ENCODE results near the gene SUGCT. TPM values are rescaled to one million over a fixed set of nuclear protein-coding genes. Genes with fewer than 3 reads are reported as not detected.

Gene SUGCT
- total RNA-seq, 1 experiment from 2014 or later = 5.4 TPM

DNA sequence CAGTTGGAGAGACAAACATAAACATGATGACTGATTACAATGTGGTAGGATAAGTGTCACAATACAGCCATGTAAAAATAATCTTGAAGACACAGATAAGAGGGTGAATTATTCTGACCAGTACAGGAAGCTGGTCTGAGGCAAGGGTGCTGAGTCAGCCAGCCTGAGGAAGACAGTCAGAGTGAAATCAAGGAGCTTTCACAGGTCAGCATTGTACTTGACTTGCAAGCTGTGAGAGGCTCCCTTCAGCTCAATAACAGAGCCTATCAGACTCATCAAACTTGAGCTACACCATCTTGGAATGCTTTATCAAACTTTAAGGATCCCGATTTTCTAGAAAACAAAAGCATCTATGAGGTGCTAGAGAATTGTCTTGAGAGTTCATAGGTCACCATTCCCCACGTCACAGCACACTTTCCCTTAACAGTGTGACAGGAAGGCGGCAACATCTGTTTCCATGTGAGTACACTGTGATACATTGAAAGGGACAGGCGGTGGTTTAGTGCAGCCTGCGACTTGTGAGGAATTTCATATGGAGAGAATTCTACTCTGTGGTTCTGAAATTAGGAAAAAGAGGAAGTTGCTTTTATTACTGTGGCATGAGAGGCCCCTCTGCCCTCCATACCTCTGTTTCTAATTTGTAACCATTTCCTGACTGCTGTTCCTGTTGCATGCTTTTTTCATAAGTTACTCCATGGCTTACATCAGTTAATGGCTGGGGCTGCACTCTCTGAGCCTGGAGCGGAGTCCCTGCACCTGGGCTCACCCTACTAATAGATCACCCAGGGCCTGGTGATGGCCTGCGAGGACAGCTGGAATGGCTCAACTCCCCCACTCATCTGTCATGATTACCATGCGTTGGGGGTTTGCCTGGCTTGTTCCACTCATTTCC, 417.1 kb downstream of the SUGCT start:
- Histone ChIP-seq H3T11ph (ENCODE audit: low read length) (no peak overlapping the region), H3K9ac (ENCODE audit: extremely low read depth, insufficient read length, low read length) (peak overlapping the region; percentile 11), H3K27me3 (ENCODE audit: insufficient read depth, low read length) (no peaks in the 10 kb centered on the region), H3K23ac (ENCODE audit: insufficient read length, low read depth, low read length) (no peak overlapping the region), H3K79me1 (ENCODE audit: insufficient read depth, low read depth, low read length, poor library complexity, severe bottlenecking) (no peaks in the 10 kb centered on the region), H2BK15ac (ENCODE audit: low read depth, low read length) (no peak overlapping the region), H2BK120ac (ENCODE audit: low read depth, low read length, poor library complexity, severe bottlenecking) (no peak overlapping the region), H2AFZ (ENCODE audit: low read length) (no peak overlapping the region), H4K20me1 (ENCODE audit: control insufficient read depth, insufficient read depth, insufficient read length) (no peaks in the 10 kb centered on the region), H3K79me2 (ENCODE audit: insufficient read depth, low read length) (no peaks in the 10 kb centered on the region), H3K4ac (ENCODE audit: low read depth, low read length) (no peak overlapping the region), H3K18ac (ENCODE audit: insufficient read length, low read depth, low read length) (no peak overlapping the region), H4K8ac (replicated peaks; ENCODE audit: insufficient read length, low read depth, low read length) (no peak overlapping the region), H4K5ac (ENCODE audit: insufficient read length, low read depth, low read length) (no peak overlapping the region), H4K91ac (ENCODE audit: insufficient read length, low read depth, low read length) (no peak overlapping the region), H2AK5ac (ENCODE audit: insufficient read length, low read length) (no peak overlapping the region), H3K4me2 (ENCODE audit: insufficient read depth, insufficient read length, low read length) (no peak overlapping the region), H3K56ac (ENCODE audit: insufficient read length, low read depth, low read length) (no peak overlapping the region), H2BK20ac (ENCODE audit: low read depth, low read length, poor library complexity, severe bottlenecking) (no peak overlapping the region), H3K4me1 (ENCODE audit: insufficient read depth, low read length) (peaks cover 3% of the 10 kb centered on the region; the same call in 1 of the 2 replicates), H3K23me2 (ENCODE audit: insufficient read length, low read depth, low read length, poor library complexity, severe bottlenecking) (no peaks in the 10 kb centered on the region), H3K27ac (ENCODE audit: insufficient read length, low read depth, low read length) (no peak overlapping the region), H2BK5ac (ENCODE audit: insufficient read length, low read length) (no peak overlapping the region), H3K9me3 (ENCODE audit: control insufficient read depth, low read depth, low read length) (no peaks in the 10 kb centered on the region), H3K14ac (ENCODE audit: insufficient read depth, low read length) (no peak overlapping the region), H2BK12ac (ENCODE audit: insufficient read length, low read depth, low read length) (no peak overlapping the region)
- Mint-ChIP-seq H3K36me3 (ENCODE audit: insufficient read depth in 1 of 3, low read depth in 3 of 3) (no peaks in the 10 kb centered on the region), H3K4me3 (no peak overlapping the region), H3K9me3 (no peaks in the 10 kb centered on the region), H3K27me3 (ENCODE audit: low read depth) (no peaks in the 10 kb centered on the region), H3K4me1 (peaks cover 0 to 2% of the 10 kb centered on the region in 2 experiments; a peak in 1 of 4 replicates), H3K27ac (peak overlapping the region in 1 of 3 experiments; percentile 57; a peak in 1 of 7 replicates)
- TF ChIP-seq, protein P1, sequence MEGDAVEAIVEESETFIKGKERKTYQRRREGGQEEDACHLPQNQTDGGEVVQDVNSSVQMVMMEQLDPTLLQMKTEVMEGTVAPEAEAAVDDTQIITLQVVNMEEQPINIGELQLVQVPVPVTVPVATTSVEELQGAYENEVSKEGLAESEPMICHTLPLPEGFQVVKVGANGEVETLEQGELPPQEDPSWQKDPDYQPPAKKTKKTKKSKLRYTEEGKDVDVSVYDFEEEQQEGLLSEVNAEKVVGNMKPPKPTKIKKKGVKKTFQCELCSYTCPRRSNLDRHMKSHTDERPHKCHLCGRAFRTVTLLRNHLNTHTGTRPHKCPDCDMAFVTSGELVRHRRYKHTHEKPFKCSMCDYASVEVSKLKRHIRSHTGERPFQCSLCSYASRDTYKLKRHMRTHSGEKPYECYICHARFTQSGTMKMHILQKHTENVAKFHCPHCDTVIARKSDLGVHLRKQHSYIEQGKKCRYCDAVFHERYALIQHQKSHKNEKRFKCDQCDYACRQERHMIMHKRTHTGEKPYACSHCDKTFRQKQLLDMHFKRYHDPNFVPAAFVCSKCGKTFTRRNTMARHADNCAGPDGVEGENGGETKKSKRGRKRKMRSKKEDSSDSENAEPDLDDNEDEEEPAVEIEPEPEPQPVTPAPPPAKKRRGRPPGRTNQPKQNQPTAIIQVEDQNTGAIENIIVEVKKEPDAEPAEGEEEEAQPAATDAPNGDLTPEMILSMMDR (conservative IDR thresholded peaks at IDR 0.05) = no peak
- DNase-seq = no peak
- WGBS (ENCODE audit: extremely low coverage, insufficient read length, low lambda C conversion rate) = no CpG with 5 or more reads among the region's 8 CpGs
